DOHH2 (cell line): ENCODE results near the gene PLK2.

Source experiments
- H3F3A ChIP-seq: fragments of 200-600 bp; sonication (generic), shearing (Covaris generic); 2 replicates; pipeline ENCODE4 v1.6.0; 2016; ENCODE audit warnings: antibody characterized with exemption, mild to moderate bottlenecking; ENCODE audit not compliant: control insufficient read depth, insufficient read depth
- H3K27ac ChIP-seq: fragments of 200-600 bp; sonication (generic); 2 replicates; pipeline ENCODE4 v1.5.1; 2014; ENCODE audit warnings: low read depth, mild to moderate bottlenecking, low read length, moderate library complexity
- H3K27me3 ChIP-seq: fragments of 200-600 bp; sonication (generic); 2 replicates; pipeline ENCODE4 v1.6.1; 2014; ENCODE audit warnings: mild to moderate bottlenecking, low read length, mixed read lengths; ENCODE audit not compliant: control insufficient read depth
- H3K36me3 ChIP-seq: fragments of 200-600 bp; sonication (generic); 2 replicates; pipeline ENCODE4 v1.6.1; 2014; ENCODE audit warnings: mild to moderate bottlenecking, low read length, moderate library complexity, mixed read lengths; ENCODE audit not compliant: control insufficient read depth
- H3K4me1 ChIP-seq: fragments of 200-600 bp; sonication (generic); 2 replicates; pipeline ENCODE4 v1.6.1; 2014; ENCODE audit warnings: mild to moderate bottlenecking, low read length, mixed read lengths; ENCODE audit not compliant: control insufficient read depth
- H3K4me2 ChIP-seq: fragments of 200-600 bp; sonication (generic); 2 replicates; pipeline ENCODE4 v1.6.0; 2014; ENCODE audit warnings: mild to moderate bottlenecking, low read length, moderate library complexity
- H3K4me3 ChIP-seq: fragments of 200-600 bp; sonication (generic); 2 replicates; pipeline ENCODE4 v1.5.1; 2014; ENCODE audit warnings: mild to moderate bottlenecking, low read length, mixed read lengths
- H3K79me2 ChIP-seq: fragments of 200-600 bp; sonication (generic); 2 replicates; pipeline ENCODE4 v1.6.1; 2014; ENCODE audit warnings: mild to moderate bottlenecking, low read length, mixed read lengths; ENCODE audit not compliant: control insufficient read depth
- H3K9me2 ChIP-seq: fragments of 200-600 bp; sonication (generic); replicated peaks from 2 replicates; pipeline ENCODE4 v1.6.1; 2014; ENCODE audit warnings: mild to moderate bottlenecking, low read length, mixed read lengths; ENCODE audit not compliant: control insufficient read depth
- H3K9me3 ChIP-seq: fragments of 200-600 bp; sonication (generic); 2 replicates; pipeline ENCODE4 v1.6.1; 2014; ENCODE audit warnings: antibody characterized with exemption, low read length, mixed read lengths; ENCODE audit not compliant: control insufficient read depth, insufficient read depth
- H4K20me1 ChIP-seq: fragments of 200-600 bp; sonication (generic); 2 replicates; pipeline ENCODE4 v1.6.0; 2014; ENCODE audit warnings: low read depth, mild to moderate bottlenecking, antibody characterized with exemption, low read length, moderate library complexity; ENCODE audit not compliant: control insufficient read depth, insufficient read depth
- CTCF ChIP-seq: fragments of 200-600 bp; sonication (generic); IDR thresholded peaks from one replicate; pipeline ENCODE4 v1.5.1; 2014; ENCODE audit warnings: antibody characterized with exemption, mild to moderate bottlenecking, low read depth, low read length; ENCODE audit not compliant: poor library complexity, severe bottlenecking
- EZH2phosphoT487 ChIP-seq: fragments of 200-600 bp; sonication (generic); IDR thresholded peaks from 2 replicates; pipeline ENCODE4 v1.6.1; 2017; ENCODE audit warnings: borderline replicate concordance, mild to moderate bottlenecking, antibody characterized with exemption, low read length, moderate library complexity, mixed read lengths

The PLK2 gene

GRCh38 chr5:58431832-58432231 lies 28.1 kb downstream of the PLK2 start:
- TF ChIP-seq EZH2phosphoT487 (no peak), CTCF (no peak)
- H3K4me1 ChIP-seq: no peaks in the 10 kb centered on the region
- H3K27ac ChIP-seq: no peak overlapping the region
- no peaks in the 10 kb centered on the region for H3K9me3 ChIP-seq
- no peaks in the 10 kb centered on the region for H3F3A ChIP-seq
- no peaks in the 10 kb centered on the region for H3K27me3 ChIP-seq
- H4K20me1 ChIP-seq: no peaks in the 10 kb centered on the region
- H3K4me2 ChIP-seq: no peak overlapping the region
- H3K79me2 ChIP-seq: no peaks in the 10 kb centered on the region
- no peaks in the 10 kb centered on the region for H3K36me3 ChIP-seq
- no peaks in the 10 kb centered on the region for H3K9me2 ChIP-seq
- no peak overlapping the region for H3K4me3 ChIP-seq

- H3K79me2 ChIP-seq: no peaks in the 10 kb centered on the region
- no peaks in the 10 kb centered on the region for H3K27me3 ChIP-seq
- no peak overlapping the region for H3K4me3 ChIP-seq
- no peak overlapping the region for H3K27ac ChIP-seq
- no peaks in the 10 kb centered on the region for H3K36me3 ChIP-seq
- H3F3A ChIP-seq: no peaks in the 10 kb centered on the region
- no peaks in the 10 kb centered on the region for H4K20me1 ChIP-seq
- H3K4me2 ChIP-seq: no peak overlapping the region
- H3K9me2 ChIP-seq: no peaks in the 10 kb centered on the region
- no peaks in the 10 kb centered on the region for H3K9me3 ChIP-seq
- H3K4me1 ChIP-seq: no peaks in the 10 kb centered on the region
- TF ChIP-seq EZH2phosphoT487: no peak
- TF ChIP-seq CTCF: no peak
These were observed 47.0 kb downstream of the PLK2 start for GRCh38 chr5:58412932-58413331.

GRCh38 chr5:58412081-58412480 lies 47.8 kb downstream of the PLK2 start:
- no peaks in the 10 kb centered on the region for H4K20me1 ChIP-seq
- H3K4me2 ChIP-seq: no peak overlapping the region
- TF ChIP-seq EZH2phosphoT487: no peak
- no peak for TF ChIP-seq CTCF
- H3K9me3 ChIP-seq: no peaks in the 10 kb centered on the region
- H3K4me1 ChIP-seq: no peaks in the 10 kb centered on the region
- H3K27me3 ChIP-seq: no peaks in the 10 kb centered on the region
- H3K4me3 ChIP-seq: no peak overlapping the region
- no peaks in the 10 kb centered on the region for H3K79me2 ChIP-seq
- no peaks in the 10 kb centered on the region for H3K9me2 ChIP-seq
- no peaks in the 10 kb centered on the region for H3K36me3 ChIP-seq
- no peak overlapping the region for H3K27ac ChIP-seq
- H3F3A ChIP-seq: no peaks in the 10 kb centered on the region

GRCh38 chr5:58411372-58411771 lies 48.5 kb downstream of the PLK2 start:
- no peaks in the 10 kb centered on the region for H3K36me3 ChIP-seq
- H3K79me2 ChIP-seq: no peaks in the 10 kb centered on the region
- H3K4me2 ChIP-seq: no peak overlapping the region
- H4K20me1 ChIP-seq: no peaks in the 10 kb centered on the region
- no peak for TF ChIP-seq CTCF
- TF ChIP-seq EZH2phosphoT487: no peak
- H3K27me3 ChIP-seq: no peaks in the 10 kb centered on the region
- no peaks in the 10 kb centered on the region for H3K9me2 ChIP-seq
- no peaks in the 10 kb centered on the region for H3K4me1 ChIP-seq
- H3F3A ChIP-seq: no peaks in the 10 kb centered on the region
- no peak overlapping the region for H3K27ac ChIP-seq
- H3K9me3 ChIP-seq: no peaks in the 10 kb centered on the region
- H3K4me3 ChIP-seq: no peak overlapping the region
